ENCODE data around the gene BCAS4. TPM values are rescaled to one million over a fixed set of nuclear protein-coding genes. Genes with fewer than 3 reads are reported as not detected.

BCAS4 gene
- total RNA-seq, 2 donors from 2014 or later: 7.7 to 10.2 TPM

DNA sequence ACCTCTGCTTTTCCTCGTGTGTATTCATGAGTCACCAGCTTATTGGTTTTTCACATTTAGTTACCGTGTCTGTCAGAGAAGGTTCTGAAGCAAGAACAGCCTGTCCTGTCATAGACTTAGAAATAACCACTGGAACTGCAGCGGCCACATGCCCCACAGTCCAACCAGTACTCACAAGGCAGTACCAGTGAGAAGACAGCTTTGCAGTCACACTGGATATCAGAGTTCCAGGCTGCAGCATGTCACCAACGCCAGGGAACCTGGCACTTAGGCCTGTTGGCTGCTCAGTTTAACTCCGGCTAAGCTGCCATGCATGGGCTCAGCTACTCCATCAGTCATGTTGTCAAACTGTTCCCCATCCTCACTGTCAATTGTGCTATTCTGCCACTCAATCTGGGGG lies 96.3 kb downstream of the BCAS4 start:
- DNase-seq (ENCODE audit: low spot score) (no peak), ATAC-seq (ENCODE audit: insufficient number of reproducible peaks, low FRiP score, low read depth) (no peak)
- Histone ChIP-seq H3K27ac (no peak overlapping the region), H3K4me1 (ENCODE audit: control insufficient read depth in 1 of 2, low read depth in 2 of 2) (no peaks in the 10 kb centered on the region), H3K9me3 (no peaks in the 10 kb centered on the region), H3K36me3 (peaks cover 33% of the 10 kb centered on the region), H3K27me3 (replicated peaks; ENCODE audit: insufficient read depth) (no peaks in the 10 kb centered on the region), H3K4me3 (no peak overlapping the region)
- TF ChIP-seq CTCF (IDR thresholded peaks at IDR 0.05): no peak

DNA sequence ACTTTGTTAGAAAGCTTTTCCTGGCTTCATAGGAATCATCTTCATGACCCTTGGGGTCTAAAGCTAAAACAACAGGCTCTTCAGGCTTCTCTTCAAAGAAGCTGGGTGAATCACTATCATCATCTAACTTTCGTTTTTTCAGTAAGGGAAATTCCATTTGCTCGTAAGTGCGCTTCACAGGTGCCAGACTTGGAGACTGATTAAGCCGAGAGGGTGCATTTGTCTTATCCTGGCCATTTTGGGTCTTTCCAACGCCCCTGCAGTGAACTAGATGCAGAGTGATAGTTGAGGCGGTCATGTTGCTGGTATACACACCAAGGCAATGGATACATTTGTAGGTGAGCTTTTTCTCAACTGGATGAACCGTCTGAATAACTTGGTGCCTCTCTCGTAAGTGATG lies 97.5 kb downstream of the BCAS4 start:
- Histone ChIP-seq H3K36me3 (peaks cover 42% of the 10 kb centered on the region), H3K4me3 (no peak overlapping the region), H3K4me1 (ENCODE audit: control insufficient read depth in 1 of 2, low read depth in 2 of 2) (no peaks in the 10 kb centered on the region), H3K9me3 (no peaks in the 10 kb centered on the region), H3K27me3 (replicated peaks; ENCODE audit: insufficient read depth) (no peaks in the 10 kb centered on the region), H3K27ac (no peak overlapping the region)
- DNase-seq (ENCODE audit: low spot score) (no peak), ATAC-seq (ENCODE audit: insufficient number of reproducible peaks, low FRiP score, low read depth) (no peak)
- TF ChIP-seq CTCF (IDR thresholded peaks at IDR 0.05): no peak

DNA sequence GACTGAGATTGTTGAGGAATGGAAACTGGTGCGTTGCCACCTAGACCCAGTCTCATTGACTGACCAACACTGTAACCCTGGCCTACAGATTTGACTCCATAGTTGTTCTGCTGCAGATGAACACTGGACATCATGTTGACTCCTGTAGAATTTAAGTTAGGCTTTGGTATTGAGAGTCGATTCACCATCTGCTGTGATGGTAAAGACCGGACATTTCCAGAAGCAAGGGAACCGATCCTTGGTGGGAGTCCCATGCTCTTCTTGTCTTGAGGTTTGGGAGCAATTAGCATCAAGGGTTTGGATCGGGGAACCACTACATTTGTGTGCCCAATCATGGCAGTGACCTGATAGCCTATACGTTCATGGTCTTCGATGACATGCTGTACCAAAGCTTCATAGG lies 98.8 kb downstream of the BCAS4 start:
- H3K4me3 ChIP-seq: no peak overlapping the region
- H3K9me3 ChIP-seq: no peaks in the 10 kb centered on the region
- H3K36me3 ChIP-seq: peaks cover 53% of the 10 kb centered on the region
- no peak for ATAC-seq (ENCODE audit: insufficient number of reproducible peaks, low FRiP score, low read depth)
- TF ChIP-seq CTCF (IDR thresholded peaks at IDR 0.05): no peak
- no peaks in the 10 kb centered on the region for H3K4me1 ChIP-seq (ENCODE audit: control insufficient read depth in 1 of 2, low read depth in 2 of 2)
- DNase-seq (ENCODE audit: low spot score): no peak
- H3K27ac ChIP-seq: no peak overlapping the region
- no peaks in the 10 kb centered on the region for H3K27me3 ChIP-seq (replicated peaks; ENCODE audit: insufficient read depth)

- no peak for DNase-seq (ENCODE audit: low spot score)
- Histone ChIP-seq H3K9me3 (no peaks in the 10 kb centered on the region), H3K27me3 (replicated peaks; ENCODE audit: insufficient read depth) (no peaks in the 10 kb centered on the region), H3K36me3 (peaks cover 46% of the 10 kb centered on the region), H3K27ac (no peak overlapping the region), H3K4me1 (ENCODE audit: control insufficient read depth in 1 of 2, low read depth in 2 of 2) (no peaks in the 10 kb centered on the region), H3K4me3 (no peak overlapping the region)
- ATAC-seq (ENCODE audit: insufficient number of reproducible peaks, low FRiP score, low read depth): no peak
- no peak for TF ChIP-seq CTCF (IDR thresholded peaks at IDR 0.05)
These were observed 100.4 kb downstream of the BCAS4 start for GRCh38 chr20:50895111-50895830.

DNA sequence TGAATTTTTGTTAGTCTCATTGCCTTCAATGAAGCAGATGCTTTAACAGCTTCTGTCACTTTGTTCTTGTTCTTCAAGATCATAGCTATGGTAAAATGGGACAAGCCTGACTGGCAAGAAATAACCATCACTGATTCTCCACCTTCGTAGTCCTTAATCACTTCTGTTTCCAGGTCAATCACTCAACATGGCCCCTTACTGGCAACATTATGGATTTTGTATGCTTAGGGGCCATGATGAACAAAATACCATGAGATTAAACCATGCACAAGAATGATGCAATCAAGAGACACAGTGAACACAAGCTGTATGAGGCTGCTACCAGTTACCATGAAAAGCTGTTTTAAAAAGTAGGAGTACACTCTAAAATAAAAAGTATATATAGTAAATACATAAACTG lies 103.6 kb downstream of the BCAS4 start:
- no peak for ATAC-seq (ENCODE audit: insufficient number of reproducible peaks, low FRiP score, low read depth)
- Histone ChIP-seq H3K9me3 (no peaks in the 10 kb centered on the region), H3K27ac (no peak overlapping the region), H3K36me3 (peaks cover 30% of the 10 kb centered on the region), H3K4me3 (no peak overlapping the region), H3K27me3 (replicated peaks; ENCODE audit: insufficient read depth) (no peaks in the 10 kb centered on the region), H3K4me1 (ENCODE audit: control insufficient read depth in 1 of 2, low read depth in 2 of 2) (peaks cover 0 to 2% of the 10 kb centered on the region in 2 donors)
- TF ChIP-seq CTCF (IDR thresholded peaks at IDR 0.05): no peak
- no peak for DNase-seq (ENCODE audit: low spot score)
